Measurements from ENCODE around the gene NOSIP. TPM values are rescaled to one million over a fixed set of nuclear protein-coding genes. Genes with fewer than 3 reads are reported as not detected.

NOSIP gene
- total and polyA plus RNA-seq, 8 donors, result 18.1 to 354 (median 87.3) TPM

- peaks cover 44 to 83% (median 79%) of the 10 kb centered on the region in 4 donors for H3K36me3 ChIP-seq
- 61 to 83% (median 76%) methylated on average over 17 to 19 of the region's 19 CpGs for WGBS, 5 donors
- H3K27ac ChIP-seq, result peak overlapping the region in 3 of 5 donors; percentile 7 to 47 (median 46)
These were observed 33.9 kb upstream of the NOSIP start for GRCh38 chr19:49614096-49614833.

GRCh38 chr19:49613374-49613773, 33.0 kb upstream of the NOSIP start:
- peak in 1 of 2 donors; percentile 32 for DNase-seq
- Histone ChIP-seq H3K9me3 (no peaks in the 10 kb centered on the region), H3K27me3 (no peaks in the 10 kb centered on the region), H3K4me1 (peaks cover 0 to 30% (median 8%) of the 10 kb centered on the region in 4 donors), H3K4me3 (no peak overlapping the region), H3K36me3 (peaks cover 47 to 83% (median 79%) of the 10 kb centered on the region in 4 donors), H3K27ac (peak overlapping the region in 3 of 5 donors; percentile 22 to 47 (median 46))
- intact Hi-C loops (cut with DNase I; ENCODE audit: low total_unique reads), result no loop called here
- peak in 1 of 3 donors; percentile 21 for TF ChIP-seq POLR2AphosphoS5 (IDR thresholded peaks at IDR 0.05)
- TF ChIP-seq POLR2A (IDR thresholded peaks at IDR 0.05), result no peak
- 56 to 67% (median 66%) methylated on average over 4 of the region's 4 CpGs for WGBS, 5 donors

More at GRCh38 chr19:49614096-49614833, 33.9 kb upstream of the NOSIP start:
- TF ChIP-seq EP300 (IDR thresholded peaks at IDR 0.05) (no peak), POLR2A (IDR thresholded peaks at IDR 0.05) (no peak)
- DNase-seq, result no peak
- H3K4me3 ChIP-seq, result no peak overlapping the region
- no peaks in the 10 kb centered on the region for H3K27me3 ChIP-seq
- no peaks in the 10 kb centered on the region for H3K9me3 ChIP-seq
- H3K4me1 ChIP-seq, result peaks cover 0 to 30% (median 8%) of the 10 kb centered on the region in 4 donors
- intact Hi-C loops (cut with DNase I; ENCODE audit: low total_unique reads), result no loop called here

GRCh38 chr19:49609499-49610092, 29.2 kb upstream of the NOSIP start:
- intact Hi-C loops (cut with DNase I; ENCODE audit: low total_unique reads), result no loop called here
- Histone ChIP-seq H3K27ac (no peak overlapping the region), H3K9me3 (no peaks in the 10 kb centered on the region), H3K27me3 (no peaks in the 10 kb centered on the region), H3K4me3 (no peak overlapping the region), H3K4me1 (peaks cover 0 to 29% (median 11%) of the 10 kb centered on the region in 4 donors), H3K36me3 (peaks cover 32 to 82% (median 76%) of the 10 kb centered on the region in 4 donors)
- WGBS, 5 donors, result 93 to 98% (median 97%) methylated on average over 12 of the region's 12 CpGs
- TF ChIP-seq POLR2A (IDR thresholded peaks at IDR 0.05) (no peak), POLR2AphosphoS5 (IDR thresholded peaks at IDR 0.05) (no peak)
- DNase-seq, result no peak

- intact Hi-C loops (cut with DNase I; ENCODE audit: low total_unique reads), result no loop called here
- no peaks in the 10 kb centered on the region for H3K9me3 ChIP-seq
- no peak overlapping the region for H3K4me3 ChIP-seq
- DNase-seq, result no peak
- WGBS, 5 donors, result 56 to 75% (median 65%) methylated on average over 7 of the region's 7 CpGs
- no peaks in the 10 kb centered on the region for H3K27me3 ChIP-seq
- peaks cover 70 to 100% (median 97%) of the 10 kb centered on the region in 4 donors for H3K36me3 ChIP-seq
- TF ChIP-seq POLR2A (IDR thresholded peaks at IDR 0.05), result no peak
- TF ChIP-seq POLR2AphosphoS5 (IDR thresholded peaks at IDR 0.05), result no peak
- TF ChIP-seq EP300 (IDR thresholded peaks at IDR 0.05), result no peak
- TF ChIP-seq CTCF (IDR thresholded peaks at IDR 0.05), result no peak
- no peak overlapping the region for H3K27ac ChIP-seq
- H3K4me1 ChIP-seq, result peaks cover 0 to 8% (median 0%) of the 10 kb centered on the region in 4 donors
These were observed 25.2 kb upstream of the NOSIP start for GRCh38 chr19:49605605-49606004.

GRCh38 chr19:49602806-49603205, 22.4 kb upstream of the NOSIP start:
- Histone ChIP-seq H3K27ac (no peak overlapping the region), H3K27me3 (no peaks in the 10 kb centered on the region), H3K9me3 (no peaks in the 10 kb centered on the region), H3K4me1 (peaks cover 0 to 8% (median 0%) of the 10 kb centered on the region in 4 donors), H3K4me3 (no peak overlapping the region), H3K36me3 (peaks cover 74 to 100% (median 97%) of the 10 kb centered on the region in 4 donors)
- DNase-seq, result no peak
- no peak for TF ChIP-seq POLR2A (IDR thresholded peaks at IDR 0.05)
- no peak for TF ChIP-seq POLR2AphosphoS5 (IDR thresholded peaks at IDR 0.05)
- TF ChIP-seq EP300 (IDR thresholded peaks at IDR 0.05), result no peak
- no peak for TF ChIP-seq CTCF (IDR thresholded peaks at IDR 0.05)
- intact Hi-C loops (cut with DNase I; ENCODE audit: low total_unique reads), result no loop called here
- 84 to 96% (median 93%) methylated on average over 2 of the region's 2 CpGs for WGBS, 5 donors
